HepG2 (cell line): ENCODE results near the gene GJA3.

Experiments
- BHLHE40 ChIP-seq: IDR thresholded peaks from 2 replicates; pipeline ENCODE4 v1.6.1; 2011; ENCODE audit warnings: low read length, improper control_type of control experiment
- CHD2 ChIP-seq: IDR thresholded peaks from 2 replicates; pipeline ENCODE4 v1.6.1; 2011; ENCODE audit warnings: low read depth, low read length, improper control_type of control experiment
- MTF1 ChIP-seq: sonication (generic); formaldehyde crosslinking; IDR thresholded peaks from 2 replicates; pipeline ENCODE4 v1.5.0; 2020; ENCODE audit warnings: missing genetic modification reagents
- POLR2A ChIP-seq, 2 experiments: IDR thresholded peaks; 2 replicates each; pipeline ENCODE4 v1.6.1; 2011; ENCODE audit warnings: low read depth in 2 of 2, low read length in 2 of 2, mild to moderate bottlenecking in 1 of 2, moderate library complexity in 1 of 2; ENCODE audit not compliant: insufficient read depth in 1 of 2
- POLR2AphosphoS2 ChIP-seq: IDR thresholded peaks from 2 replicates; pipeline ENCODE4 v1.6.1; 2011; ENCODE audit warnings: low read depth, low read length, improper control_type of control experiment
- RAD51 ChIP-seq: fragments of 450-650 bp; IDR thresholded peaks from 2 replicates; pipeline ENCODE4 v1.6.1; 2016; ENCODE audit warnings: borderline replicate concordance
- STAG1 ChIP-seq: sonication (generic); formaldehyde crosslinking; IDR thresholded peaks from 2 replicates; pipeline ENCODE4 v1.4.0; 2020; ENCODE audit warnings: missing genetic modification reagents
- ZFP36L1 ChIP-seq: sonication (generic); formaldehyde crosslinking; IDR thresholded peaks from 2 replicates; pipeline ENCODE4 v1.8.0; 2022; ENCODE audit warnings: mild to moderate bottlenecking, missing genetic modification reagents, moderate library complexity
- ZKSCAN5 ChIP-seq: sonication (generic); formaldehyde crosslinking; IDR thresholded peaks from 2 replicates; pipeline ENCODE4 v1.5.1; 2020; ENCODE audit warnings: mild to moderate bottlenecking, missing genetic modification reagents
- ZNF446 ChIP-seq: sonication (generic); formaldehyde crosslinking; IDR thresholded peaks from 2 replicates; pipeline ENCODE4 v1.5.0; 2020; ENCODE audit warnings: mild to moderate bottlenecking, missing genetic modification reagents
- ZNF558 ChIP-seq: sonication (generic); formaldehyde crosslinking; IDR thresholded peaks from 2 replicates; pipeline ENCODE4 v1.9.0; 2022; ENCODE audit warnings: mild to moderate bottlenecking, missing genetic modification reagents, borderline replicate concordance
- TF ChIP-seq, protein P1 (sequence below), 2 experiments: IDR thresholded peaks; 2 replicates each; pipeline ENCODE4 v1.6.1; 2011 to 2012; ENCODE audit warnings: low read length in 2 of 2, borderline replicate concordance in 1 of 2, low read depth in 1 of 2, mild to moderate bottlenecking in 1 of 2, moderate library complexity in 1 of 2
- TF ChIP-seq, protein P2 (sequence below): sonication (generic); formaldehyde crosslinking; IDR thresholded peaks from 2 replicates; pipeline ENCODE4 v1.5.0; 2020; ENCODE audit warnings: mild to moderate bottlenecking, missing genetic modification reagents, moderate library complexity

DNA sequence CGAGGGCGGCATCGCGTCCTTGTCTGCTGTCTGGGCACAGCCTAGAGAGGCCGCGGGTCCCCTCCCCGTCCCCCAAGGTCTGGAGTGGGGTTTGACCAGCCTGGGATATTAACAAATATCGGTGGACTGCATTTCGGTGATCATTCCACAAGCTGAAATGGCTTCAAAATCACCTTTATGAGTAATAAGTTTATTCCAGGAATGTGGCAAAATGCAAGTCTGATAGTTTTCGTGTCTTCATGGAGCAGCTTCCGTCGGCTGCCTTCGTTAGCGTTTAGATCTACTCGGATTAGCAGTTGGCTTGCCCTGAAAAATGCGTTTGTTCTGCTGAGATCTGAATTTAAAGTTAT, 1.1 kb upstream of the GJA3 start:
- TF ChIP-seq, protein P1, sequence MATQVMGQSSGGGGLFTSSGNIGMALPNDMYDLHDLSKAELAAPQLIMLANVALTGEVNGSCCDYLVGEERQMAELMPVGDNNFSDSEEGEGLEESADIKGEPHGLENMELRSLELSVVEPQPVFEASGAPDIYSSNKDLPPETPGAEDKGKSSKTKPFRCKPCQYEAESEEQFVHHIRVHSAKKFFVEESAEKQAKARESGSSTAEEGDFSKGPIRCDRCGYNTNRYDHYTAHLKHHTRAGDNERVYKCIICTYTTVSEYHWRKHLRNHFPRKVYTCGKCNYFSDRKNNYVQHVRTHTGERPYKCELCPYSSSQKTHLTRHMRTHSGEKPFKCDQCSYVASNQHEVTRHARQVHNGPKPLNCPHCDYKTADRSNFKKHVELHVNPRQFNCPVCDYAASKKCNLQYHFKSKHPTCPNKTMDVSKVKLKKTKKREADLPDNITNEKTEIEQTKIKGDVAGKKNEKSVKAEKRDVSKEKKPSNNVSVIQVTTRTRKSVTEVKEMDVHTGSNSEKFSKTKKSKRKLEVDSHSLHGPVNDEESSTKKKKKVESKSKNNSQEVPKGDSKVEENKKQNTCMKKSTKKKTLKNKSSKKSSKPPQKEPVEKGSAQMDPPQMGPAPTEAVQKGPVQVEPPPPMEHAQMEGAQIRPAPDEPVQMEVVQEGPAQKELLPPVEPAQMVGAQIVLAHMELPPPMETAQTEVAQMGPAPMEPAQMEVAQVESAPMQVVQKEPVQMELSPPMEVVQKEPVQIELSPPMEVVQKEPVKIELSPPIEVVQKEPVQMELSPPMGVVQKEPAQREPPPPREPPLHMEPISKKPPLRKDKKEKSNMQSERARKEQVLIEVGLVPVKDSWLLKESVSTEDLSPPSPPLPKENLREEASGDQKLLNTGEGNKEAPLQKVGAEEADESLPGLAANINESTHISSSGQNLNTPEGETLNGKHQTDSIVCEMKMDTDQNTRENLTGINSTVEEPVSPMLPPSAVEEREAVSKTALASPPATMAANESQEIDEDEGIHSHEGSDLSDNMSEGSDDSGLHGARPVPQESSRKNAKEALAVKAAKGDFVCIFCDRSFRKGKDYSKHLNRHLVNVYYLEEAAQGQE (IDR thresholded peaks at IDR 0.05; ENCODE audit: borderline replicate concordance in 1 of 2, low read depth in 1 of 2, low read length in 2 of 2), result no peak
- TF ChIP-seq, protein P2, sequence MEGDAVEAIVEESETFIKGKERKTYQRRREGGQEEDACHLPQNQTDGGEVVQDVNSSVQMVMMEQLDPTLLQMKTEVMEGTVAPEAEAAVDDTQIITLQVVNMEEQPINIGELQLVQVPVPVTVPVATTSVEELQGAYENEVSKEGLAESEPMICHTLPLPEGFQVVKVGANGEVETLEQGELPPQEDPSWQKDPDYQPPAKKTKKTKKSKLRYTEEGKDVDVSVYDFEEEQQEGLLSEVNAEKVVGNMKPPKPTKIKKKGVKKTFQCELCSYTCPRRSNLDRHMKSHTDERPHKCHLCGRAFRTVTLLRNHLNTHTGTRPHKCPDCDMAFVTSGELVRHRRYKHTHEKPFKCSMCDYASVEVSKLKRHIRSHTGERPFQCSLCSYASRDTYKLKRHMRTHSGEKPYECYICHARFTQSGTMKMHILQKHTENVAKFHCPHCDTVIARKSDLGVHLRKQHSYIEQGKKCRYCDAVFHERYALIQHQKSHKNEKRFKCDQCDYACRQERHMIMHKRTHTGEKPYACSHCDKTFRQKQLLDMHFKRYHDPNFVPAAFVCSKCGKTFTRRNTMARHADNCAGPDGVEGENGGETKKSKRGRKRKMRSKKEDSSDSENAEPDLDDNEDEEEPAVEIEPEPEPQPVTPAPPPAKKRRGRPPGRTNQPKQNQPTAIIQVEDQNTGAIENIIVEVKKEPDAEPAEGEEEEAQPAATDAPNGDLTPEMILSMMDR (CRISPR knock-in tag), result no peak
- TF ChIP-seq CHD2, result no peak
- TF ChIP-seq BHLHE40, result no peak
- no peak for TF ChIP-seq POLR2A (IDR thresholded peaks at IDR 0.05; ENCODE audit: insufficient read depth in 1 of 2, low read depth in 2 of 2, low read length in 2 of 2)
- TF ChIP-seq ZNF558, result no peak
- no peak for TF ChIP-seq RAD51
- no peak for TF ChIP-seq ZKSCAN5 (CRISPR knock-in tag)
- no peak for TF ChIP-seq ZFP36L1 (CRISPR knock-in tag)
- no peak for TF ChIP-seq STAG1 (CRISPR knock-in tag)
- no peak for TF ChIP-seq MTF1 (CRISPR knock-in tag)
- TF ChIP-seq POLR2AphosphoS2, result no peak
- TF ChIP-seq ZNF446 (CRISPR knock-in tag), result no peak
